BE2C (cell line): Measurements from ENCODE around the gene ZNF512.

Experiments
- DNase-seq: peaks from one replicate; pipeline ENCODE4 v3.0.0-alpha.2; 2020
- H3K27me3 ChIP-seq: fragments of 250-450 bp; sonication (Bioruptor Pico); 2 replicates; pipeline ENCODE4 v1.5.1; 2020; ENCODE audit warnings: mild to moderate bottlenecking
- H3K36me3 ChIP-seq: fragments of 250-450 bp; sonication (Bioruptor Pico); 2 replicates; pipeline ENCODE4 v1.5.1; 2020; ENCODE audit warnings: mild to moderate bottlenecking
- H3K4me1 ChIP-seq: fragments of 250-450 bp; sonication (Bioruptor Pico); 2 replicates; pipeline ENCODE4 v1.5.1; 2020
- H3K4me3 ChIP-seq: 2 replicates; pipeline ENCODE4 v1.5.1; 2011; ENCODE audit warnings: low read depth, low read length
- H3K9me3 ChIP-seq: fragments of 250-450 bp; sonication (Bioruptor Pico); 2 replicates; pipeline ENCODE4 v1.5.1; 2020
- TF ChIP-seq, protein P1 (sequence below): IDR thresholded peaks from 2 replicates; pipeline ENCODE4 v1.5.1; 2012; ENCODE audit warnings: mild to moderate bottlenecking, low read depth, low read length

The ZNF512 gene

DNA sequence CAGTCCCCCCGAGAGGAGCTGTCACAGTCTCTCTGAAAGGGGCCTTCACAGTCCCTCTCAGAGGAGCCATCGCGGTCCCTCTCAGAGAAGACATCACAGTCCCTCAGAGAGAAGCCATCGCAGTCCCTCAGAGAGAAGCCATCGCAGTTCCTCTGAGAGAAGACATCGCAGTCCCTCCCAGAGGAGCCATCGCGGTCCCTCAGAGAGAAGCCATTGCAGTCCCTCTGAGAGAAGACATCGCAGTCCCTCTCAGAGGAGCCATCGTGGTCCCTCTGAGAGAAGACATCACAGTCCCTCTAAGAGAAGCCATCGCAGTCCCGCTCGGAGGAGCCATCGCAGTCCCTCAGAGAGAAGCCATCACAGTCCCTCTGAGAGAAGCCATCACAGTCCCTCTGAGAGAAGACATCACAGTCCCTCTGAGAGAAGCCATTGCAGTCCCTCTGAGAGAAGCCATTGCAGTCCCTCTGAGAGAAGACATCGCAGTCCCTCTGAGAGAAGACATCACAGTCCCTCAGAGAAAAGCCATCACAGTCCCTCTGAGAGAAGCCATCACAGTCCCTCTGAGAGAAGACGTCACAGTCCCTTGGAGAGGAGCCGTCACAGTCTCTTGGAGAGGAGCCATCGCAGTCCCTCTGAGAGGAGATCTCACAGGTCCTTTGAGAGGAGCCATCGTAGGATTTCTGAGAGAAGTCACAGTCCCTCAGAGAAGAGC is 1.3 kb upstream of the ZNF512 start:
- TF ChIP-seq, protein P1, sequence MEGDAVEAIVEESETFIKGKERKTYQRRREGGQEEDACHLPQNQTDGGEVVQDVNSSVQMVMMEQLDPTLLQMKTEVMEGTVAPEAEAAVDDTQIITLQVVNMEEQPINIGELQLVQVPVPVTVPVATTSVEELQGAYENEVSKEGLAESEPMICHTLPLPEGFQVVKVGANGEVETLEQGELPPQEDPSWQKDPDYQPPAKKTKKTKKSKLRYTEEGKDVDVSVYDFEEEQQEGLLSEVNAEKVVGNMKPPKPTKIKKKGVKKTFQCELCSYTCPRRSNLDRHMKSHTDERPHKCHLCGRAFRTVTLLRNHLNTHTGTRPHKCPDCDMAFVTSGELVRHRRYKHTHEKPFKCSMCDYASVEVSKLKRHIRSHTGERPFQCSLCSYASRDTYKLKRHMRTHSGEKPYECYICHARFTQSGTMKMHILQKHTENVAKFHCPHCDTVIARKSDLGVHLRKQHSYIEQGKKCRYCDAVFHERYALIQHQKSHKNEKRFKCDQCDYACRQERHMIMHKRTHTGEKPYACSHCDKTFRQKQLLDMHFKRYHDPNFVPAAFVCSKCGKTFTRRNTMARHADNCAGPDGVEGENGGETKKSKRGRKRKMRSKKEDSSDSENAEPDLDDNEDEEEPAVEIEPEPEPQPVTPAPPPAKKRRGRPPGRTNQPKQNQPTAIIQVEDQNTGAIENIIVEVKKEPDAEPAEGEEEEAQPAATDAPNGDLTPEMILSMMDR = no peak
- Histone ChIP-seq H3K9me3 (no peaks in the 10 kb centered on the region), H3K27me3 (no peaks in the 10 kb centered on the region; the same call in 1 of the 2 replicates), H3K4me3 (no peak overlapping the region), H3K4me1 (peaks cover 4% of the 10 kb centered on the region; the same call in 1 of the 2 replicates), H3K36me3 (no peaks in the 10 kb centered on the region)
- no peak for DNase-seq

DNA sequence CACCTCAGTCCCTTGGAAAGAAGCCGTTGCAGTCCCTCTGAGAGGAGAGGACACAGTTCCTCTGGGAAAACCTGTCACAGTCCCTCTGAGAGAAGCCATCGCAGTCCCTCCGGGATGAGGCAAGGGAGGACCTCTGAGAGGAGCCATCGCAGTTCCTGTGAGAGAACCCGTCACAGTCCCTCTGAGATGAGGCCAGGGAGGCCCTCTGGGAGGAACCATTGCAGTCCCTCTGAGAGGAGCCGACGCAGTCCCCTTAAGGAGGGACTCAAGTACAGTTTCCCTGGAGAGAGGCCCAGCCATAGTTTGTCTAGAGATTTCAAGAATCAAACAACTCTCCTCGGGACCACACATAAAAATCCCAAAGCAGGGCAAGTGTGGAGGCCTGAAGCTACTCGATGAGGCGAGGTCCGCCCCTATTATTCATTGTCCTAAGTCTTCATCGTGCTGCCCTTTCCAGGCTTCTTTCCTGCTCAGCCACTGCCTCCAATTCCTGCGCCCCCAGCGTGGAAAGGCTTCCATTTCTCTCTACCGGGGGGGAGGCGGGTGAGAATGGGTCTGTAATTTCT is 630 bp upstream of the ZNF512 start:
- peaks cover 4% of the 10 kb centered on the region; the same call in 1 of the 2 replicates for H3K4me1 ChIP-seq
- H3K36me3 ChIP-seq = no peaks in the 10 kb centered on the region
- H3K4me3 ChIP-seq = peak overlapping the region; percentile 100
- DNase-seq = no peak
- H3K9me3 ChIP-seq = no peaks in the 10 kb centered on the region
- H3K27me3 ChIP-seq = no peaks in the 10 kb centered on the region
- TF ChIP-seq, protein P1 = no peak

DNA sequence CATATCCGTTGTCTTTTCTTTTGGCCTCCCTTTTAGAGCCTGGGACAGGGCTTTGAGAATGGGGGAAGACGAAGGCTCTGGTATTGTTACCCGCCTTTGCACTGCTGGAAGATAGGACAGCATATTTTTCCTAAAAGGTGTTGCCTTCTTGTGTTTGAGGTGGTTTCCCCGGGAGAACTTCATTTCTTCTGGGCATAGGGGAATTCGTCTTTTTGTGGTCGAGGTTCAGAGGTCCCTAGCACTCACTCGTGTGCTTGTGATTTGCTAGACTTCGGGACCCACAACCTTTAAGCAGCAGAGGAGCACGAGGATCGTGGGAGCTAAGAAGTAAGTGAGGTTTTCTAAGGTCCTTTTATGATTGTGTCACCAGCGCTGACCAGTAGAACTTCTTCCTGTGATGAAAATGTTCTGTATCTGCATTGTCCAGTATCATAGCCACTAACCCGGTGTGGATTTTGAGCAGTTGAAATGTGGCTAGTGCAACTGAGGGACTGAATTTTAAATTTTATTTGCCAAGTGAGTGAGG is 611 bp downstream of the ZNF512 start:
- Histone ChIP-seq H3K4me1 (peaks cover 4% of the 10 kb centered on the region; the same call in 1 of the 2 replicates), H3K9me3 (no peaks in the 10 kb centered on the region), H3K36me3 (no peaks in the 10 kb centered on the region), H3K4me3 (peak overlapping the region; percentile 100), H3K27me3 (no peaks in the 10 kb centered on the region)
- no peak for DNase-seq
- TF ChIP-seq, protein P1 = no peak

DNA sequence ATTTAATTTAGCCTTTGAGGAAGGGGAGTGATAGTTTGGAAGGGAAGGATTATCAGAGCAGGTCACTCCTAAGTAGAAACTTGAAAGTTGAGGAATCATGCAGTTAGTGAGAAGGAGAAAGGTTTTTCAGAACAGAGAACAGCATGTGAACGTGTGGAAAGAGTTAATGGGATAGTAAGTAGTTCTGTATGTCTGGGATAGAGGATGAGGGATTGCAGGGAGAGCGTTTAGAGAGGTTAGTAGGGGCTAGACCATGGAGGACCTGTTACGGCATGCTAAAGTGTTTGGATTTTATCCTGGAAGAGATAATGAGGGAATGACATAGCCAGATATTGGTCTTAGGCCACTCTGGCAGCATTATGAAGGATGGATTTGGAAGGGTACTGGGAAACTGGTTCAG is 1.8 kb downstream of the ZNF512 start:
- Histone ChIP-seq H3K27me3 (no peaks in the 10 kb centered on the region), H3K4me1 (peaks cover 4% of the 10 kb centered on the region; the same call in 1 of the 2 replicates), H3K36me3 (no peaks in the 10 kb centered on the region), H3K4me3 (peak overlapping the region; percentile 100), H3K9me3 (no peaks in the 10 kb centered on the region)
- DNase-seq = no peak
- TF ChIP-seq, protein P1 = no peak

DNA sequence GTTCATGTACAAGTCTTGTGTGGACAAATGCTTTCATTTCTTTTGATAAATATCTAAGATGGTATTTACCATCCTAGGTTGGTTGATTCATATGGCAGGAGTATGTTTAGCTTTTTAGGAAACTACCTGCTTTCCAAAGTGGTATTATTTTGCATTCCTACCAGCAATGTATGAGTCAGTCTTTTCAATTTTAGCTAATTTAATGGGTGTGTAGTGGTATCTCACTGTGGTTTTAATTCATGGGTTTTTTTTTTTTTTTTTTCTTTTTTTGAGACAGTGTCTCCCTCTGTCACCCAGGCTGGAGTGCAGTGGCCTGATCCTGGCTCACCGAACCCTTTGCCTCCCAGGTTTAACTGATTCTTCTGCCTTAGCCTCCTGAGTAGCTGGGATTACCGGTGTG is 4.2 kb downstream of the ZNF512 start:
- no peak for DNase-seq
- Histone ChIP-seq H3K9me3 (no peaks in the 10 kb centered on the region), H3K4me1 (peaks cover 4% of the 10 kb centered on the region; the same call in 1 of the 2 replicates), H3K27me3 (no peaks in the 10 kb centered on the region), H3K36me3 (no peaks in the 10 kb centered on the region), H3K4me3 (no peak overlapping the region)
- TF ChIP-seq, protein P1 = no peak

DNA sequence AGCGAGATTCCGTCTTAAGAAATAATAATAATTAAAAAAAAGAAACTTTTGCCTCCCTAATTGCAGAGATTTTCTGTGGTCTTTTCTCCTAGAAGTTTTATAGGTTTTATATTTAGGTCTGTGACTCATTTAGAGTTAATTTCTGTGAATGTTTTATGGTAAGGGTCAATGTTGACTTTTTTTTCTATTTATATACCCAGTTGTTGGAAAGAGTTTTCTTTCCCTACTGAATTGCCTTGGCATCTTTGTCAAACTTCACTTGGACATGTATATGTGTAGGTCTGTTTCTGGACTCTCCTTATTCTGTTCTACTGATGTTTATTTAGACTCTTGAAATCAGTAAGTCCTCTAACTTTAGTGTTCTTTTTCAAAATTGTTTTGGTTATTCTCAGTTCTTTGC is 5.5 kb downstream of the ZNF512 start:
- TF ChIP-seq, protein P1 = no peak
- no peaks in the 10 kb centered on the region for H3K36me3 ChIP-seq
- DNase-seq = no peak
- H3K27me3 ChIP-seq = no peaks in the 10 kb centered on the region
- H3K4me1 ChIP-seq = no peaks in the 10 kb centered on the region
- H3K4me3 ChIP-seq = no peak overlapping the region
- no peaks in the 10 kb centered on the region for H3K9me3 ChIP-seq
